SH-SY5Y (cell line): ENCODE measurements around the gene COBLL1.

Experiments used
- GATA2 ChIP-seq: IDR thresholded peaks from 2 replicates; pipeline ENCODE4 v1.6.1; 2011; ENCODE audit warnings: mild to moderate bottlenecking, low read depth, low read length
- GATA3 ChIP-seq: IDR thresholded peaks from 2 replicates; pipeline ENCODE4 v1.6.1; 2011; ENCODE audit warnings: low read depth, mild to moderate bottlenecking, low read length, moderate library complexity

Gene COBLL1

DNA sequence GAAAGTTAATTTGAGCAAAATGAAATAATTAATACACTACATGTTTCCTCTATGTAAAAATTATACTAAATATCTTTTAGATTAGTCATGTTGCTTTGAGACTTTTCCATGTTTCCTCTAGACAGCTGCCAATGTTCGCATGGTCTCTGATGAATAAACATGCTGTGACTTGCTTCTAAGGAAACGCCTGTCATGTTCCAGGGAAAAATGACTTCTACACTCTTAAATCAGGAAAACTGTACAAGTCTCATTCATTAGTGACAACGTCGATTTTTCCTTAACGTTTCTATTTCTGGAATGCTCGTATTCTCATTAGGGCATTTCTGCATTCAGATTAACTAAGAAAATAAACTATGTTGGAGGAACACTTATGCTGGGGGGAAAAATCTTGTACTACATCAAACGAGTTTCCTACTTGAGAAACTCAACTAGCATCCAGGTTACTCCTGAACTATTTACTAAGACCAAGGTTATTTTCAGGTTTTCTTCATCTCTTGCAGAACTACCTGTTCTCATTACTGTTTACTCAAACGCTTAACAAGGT lies 1.6 kb downstream of the COBLL1 start:
- no peak for TF ChIP-seq GATA2
- no peak for TF ChIP-seq GATA3

DNA sequence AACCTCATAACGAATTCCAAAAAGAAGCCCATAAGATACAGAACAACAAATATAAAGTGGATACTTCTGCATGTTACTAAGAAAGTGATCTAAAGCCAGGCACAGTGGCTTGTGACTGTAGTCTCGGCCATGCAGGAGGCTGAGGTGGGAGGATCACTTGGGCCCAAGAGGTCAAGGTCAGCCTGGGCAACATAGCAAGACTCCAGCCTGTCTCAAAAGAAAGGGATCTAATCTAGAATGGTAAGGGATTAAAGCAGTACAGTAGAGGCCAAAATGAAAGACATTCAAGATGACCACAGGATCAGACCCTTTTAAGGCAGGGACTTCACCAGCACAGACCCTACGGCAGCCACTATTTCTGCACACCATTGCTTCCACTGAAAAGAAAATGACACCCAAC lies 3.8 kb downstream of the COBLL1 start:
- TF ChIP-seq GATA3 (no peak), GATA2 (no peak)

DNA sequence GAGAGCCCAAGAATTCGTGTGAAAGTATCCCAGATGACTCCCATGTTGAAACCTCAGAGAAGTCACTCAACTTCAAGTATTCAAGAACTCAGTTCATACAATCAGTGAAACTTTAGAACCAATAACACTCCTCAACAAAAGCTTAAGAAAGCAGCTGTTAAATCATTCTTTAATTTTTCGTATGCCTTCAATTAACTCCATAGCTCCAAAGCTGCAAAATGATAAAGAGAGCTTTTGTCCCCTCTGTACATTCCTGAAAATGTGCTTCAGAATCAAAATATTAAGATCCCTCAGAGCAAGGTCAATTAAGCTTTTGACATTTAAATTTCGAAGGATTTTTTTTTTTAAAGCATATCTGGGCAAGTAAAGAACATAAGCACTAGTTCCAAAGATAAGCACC lies 4.7 kb downstream of the COBLL1 start:
- TF ChIP-seq GATA3, result no peak
- no peak for TF ChIP-seq GATA2

DNA sequence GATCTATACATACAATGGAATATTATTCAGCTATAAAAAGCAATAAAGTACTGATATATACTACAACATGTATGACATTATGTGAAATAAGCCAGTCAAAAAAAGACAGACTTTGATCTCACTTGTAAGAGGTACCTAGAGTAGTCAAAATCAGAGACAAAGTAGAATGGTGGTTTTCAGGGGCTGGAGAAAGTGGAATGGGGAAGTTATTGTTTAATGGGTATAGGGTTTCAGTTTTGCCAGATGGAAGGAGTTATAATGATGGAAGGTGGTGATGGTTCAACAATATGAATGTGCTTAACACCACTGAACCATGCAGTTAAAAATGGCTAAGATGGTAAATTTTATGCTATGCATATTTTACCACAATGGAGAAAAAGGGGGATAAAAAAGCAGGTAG lies 6.3 kb downstream of the COBLL1 start:
- TF ChIP-seq GATA2, result no peak
- TF ChIP-seq GATA3, result no peak

DNA sequence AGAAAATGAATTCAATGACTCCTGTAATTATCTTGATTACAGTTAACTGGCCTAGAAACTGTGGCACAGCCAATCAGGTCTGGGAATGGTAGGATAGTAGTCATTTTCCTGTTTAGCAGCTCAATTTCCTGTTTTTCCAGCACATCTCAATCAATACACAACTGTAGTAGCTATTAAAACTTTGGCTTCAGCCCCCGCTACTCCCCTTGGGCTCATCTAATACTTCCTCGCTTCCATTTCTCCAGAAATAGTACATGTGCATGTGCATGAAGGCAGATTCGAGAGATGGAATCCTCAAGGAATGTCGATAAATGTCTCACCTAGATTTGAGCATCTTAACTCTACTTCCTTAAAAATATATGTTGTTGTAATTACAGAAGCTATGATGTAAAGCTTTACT lies 9.7 kb downstream of the COBLL1 start:
- TF ChIP-seq GATA3 (no peak), GATA2 (no peak)

DNA sequence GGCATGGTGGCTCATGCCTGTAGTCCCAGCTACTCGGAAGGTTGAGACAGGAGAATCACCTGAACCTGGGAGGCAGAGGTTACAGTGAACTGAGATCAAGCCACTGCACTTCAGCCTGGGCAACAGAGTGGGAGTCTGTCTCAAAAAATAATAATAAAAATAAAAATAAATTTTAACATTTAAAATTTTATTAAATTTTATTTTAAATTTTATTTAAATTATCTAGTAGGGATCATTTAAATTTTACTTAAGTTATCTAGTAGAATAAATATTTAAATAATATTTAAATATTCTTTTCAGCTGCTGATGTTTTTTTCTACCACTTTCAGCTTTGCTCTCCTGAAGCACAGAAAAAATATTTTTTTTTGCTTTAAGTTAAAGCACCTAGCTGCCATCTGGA lies 10.4 kb downstream of the COBLL1 start:
- TF ChIP-seq GATA3 (no peak), GATA2 (no peak)

DNA sequence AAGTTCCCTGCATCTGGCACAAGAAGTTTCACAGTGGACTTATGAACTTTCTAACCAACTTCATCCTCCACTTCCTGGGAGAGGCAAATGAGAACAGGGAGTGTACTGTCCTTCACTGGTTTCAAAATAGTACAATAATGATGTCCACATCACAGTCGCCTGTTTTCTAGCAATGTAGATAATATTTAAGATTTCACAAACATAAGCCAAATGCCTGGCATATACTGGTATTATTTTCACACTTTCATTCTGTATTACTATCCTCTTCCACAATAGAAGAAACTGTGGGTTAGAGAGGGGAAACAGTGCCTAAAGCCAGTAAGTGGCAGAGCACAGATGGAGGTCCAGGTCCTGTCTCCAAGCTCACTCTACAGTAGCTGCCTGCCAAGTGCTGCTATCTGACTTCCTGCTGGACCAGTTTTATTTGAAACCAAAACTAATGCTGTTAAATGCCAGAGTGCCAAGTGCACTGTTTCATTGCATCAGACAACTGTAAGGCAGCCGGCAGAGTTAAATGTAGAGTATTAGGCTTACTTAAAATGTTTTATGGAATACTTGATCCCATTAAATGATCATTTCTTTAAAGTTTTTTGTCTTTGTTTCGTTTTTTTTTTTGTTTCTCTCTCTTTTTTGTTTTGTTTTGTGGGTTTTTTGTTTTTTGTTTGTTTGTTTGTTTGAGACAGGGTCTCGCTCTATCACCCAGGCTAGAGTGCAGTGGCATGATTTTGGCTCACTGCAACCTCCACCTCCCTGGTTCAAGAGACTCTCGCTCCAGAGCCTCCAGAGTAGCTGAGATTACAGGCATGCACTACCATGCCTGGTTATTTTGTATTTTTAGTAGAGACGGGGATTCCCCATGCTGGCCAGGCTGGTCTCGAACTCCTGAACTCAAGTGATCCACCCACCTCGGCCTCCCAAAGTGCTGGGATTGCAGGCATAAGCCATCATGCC lies 15.1 kb downstream of the COBLL1 start:
- TF ChIP-seq GATA3 (no peak), GATA2 (peak; percentile 38; the same call in 1 of the 2 replicates)

DNA sequence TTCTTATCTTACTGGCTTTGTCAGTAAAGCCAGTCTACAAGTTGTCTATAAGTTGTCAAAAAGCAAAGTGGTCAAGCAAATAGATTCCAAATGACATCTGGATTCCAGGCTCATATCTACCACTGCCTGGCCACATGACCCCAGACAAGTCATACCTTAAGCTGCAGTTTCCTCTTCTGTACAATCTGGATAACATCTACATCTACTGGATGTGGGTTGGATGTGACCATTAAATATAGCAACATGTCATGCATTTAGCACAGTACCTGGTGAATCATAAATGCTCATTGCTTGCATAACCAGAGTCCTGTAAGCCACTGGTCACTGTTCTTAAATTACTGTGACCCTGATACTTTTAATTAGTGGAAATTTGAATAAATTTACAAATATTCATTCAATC lies 16.8 kb downstream of the COBLL1 start:
- TF ChIP-seq GATA2 (peak; percentile 44; the same call in 1 of the 2 replicates), GATA3 (no peak)

DNA sequence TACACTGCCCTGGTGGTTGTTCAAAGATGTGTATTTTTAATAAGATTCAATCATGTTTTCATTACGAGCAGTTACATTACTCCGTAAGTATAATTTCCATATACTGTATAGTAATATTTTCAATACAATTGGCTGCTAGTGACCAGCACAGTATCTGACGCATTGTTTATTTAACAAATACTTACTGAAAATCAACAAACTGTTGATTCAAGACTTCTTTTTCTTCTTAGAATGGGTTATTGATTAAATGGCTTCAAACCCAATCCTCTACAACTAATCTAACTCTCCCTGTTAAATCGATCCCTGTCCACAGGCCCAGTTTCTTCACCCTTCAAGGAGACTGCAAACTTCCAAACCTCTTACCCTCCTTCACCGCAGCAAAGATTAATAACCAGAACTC lies 18.5 kb downstream of the COBLL1 start:
- TF ChIP-seq GATA3 (no peak), GATA2 (no peak)

DNA sequence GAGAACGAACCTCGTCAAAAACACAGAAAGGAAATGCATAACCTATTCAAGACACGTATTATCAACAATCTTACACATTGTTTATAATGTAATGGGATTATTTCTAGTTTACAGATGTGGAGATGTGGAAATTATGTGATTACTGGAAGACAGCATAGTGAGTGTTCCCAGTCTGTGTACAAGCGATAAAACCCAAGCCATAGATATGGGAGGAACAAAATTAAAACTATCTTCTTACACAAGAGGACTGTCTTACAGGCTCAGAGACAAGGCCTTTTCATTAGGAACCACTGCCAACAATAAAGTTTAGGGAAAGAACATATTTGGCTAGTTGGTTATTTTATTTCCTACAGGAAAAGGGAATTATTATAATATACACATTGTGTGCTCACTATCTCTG lies 20.3 kb downstream of the COBLL1 start:
- no peak for TF ChIP-seq GATA2
- TF ChIP-seq GATA3, result no peak

DNA sequence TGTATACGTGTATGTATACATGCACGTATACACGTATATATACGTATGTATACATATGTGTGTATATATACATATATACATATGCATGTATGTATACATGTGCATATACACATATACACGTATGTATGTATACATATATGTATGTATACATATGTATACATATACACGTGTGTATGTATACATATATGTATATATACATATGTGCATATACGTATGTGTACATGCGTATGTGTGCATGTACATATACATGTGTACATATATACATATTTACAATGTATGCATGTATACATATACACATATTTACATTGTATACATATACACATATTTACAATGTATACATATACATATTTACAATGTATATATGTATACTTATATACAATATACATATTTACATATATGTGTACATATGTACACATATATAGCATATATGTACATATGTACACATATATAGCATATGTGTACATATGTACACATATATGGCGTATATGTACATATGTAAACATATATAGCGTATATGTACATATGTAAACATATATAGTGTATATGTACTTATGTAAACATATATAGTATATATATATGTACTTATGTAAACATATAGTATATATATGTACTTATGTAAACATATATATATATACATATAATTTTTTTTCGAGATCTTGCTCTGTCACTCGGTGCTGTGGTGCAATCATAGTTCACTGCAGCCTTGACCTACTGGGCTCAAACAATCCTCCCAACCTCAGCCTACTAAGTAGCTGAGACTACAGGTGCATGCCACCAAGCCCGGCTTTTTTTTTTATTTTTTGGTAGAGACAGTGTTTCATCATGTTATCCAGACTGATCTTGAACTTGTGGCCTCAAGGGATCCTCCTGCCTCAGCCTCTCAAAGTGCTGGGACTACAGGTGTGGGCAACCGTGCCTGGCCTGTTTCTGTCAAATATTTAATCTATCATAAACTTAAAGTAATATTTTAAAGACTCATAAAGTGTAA lies 23.2 kb downstream of the COBLL1 start:
- no peak for TF ChIP-seq GATA3
- TF ChIP-seq GATA2, result no peak

DNA sequence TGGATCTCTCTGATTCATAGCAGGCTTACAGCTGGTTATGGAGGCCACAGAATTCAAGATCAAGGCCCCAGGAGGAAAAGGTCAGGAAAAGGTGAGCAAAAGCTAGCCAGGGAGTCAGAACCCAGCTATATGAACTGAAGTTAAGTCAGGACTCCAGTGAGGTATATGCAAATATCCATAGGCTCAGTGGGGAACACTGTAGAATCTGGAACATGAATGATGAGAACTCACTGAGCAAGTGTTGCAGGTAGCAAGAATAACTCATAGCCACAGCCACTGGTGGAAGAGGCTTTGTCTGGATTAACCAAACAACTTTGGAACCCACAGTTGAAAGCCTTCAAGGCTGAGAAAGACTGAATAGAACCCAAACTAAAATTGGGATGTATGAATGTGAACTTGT lies 24.7 kb downstream of the COBLL1 start:
- TF ChIP-seq GATA2, result no peak
- no peak for TF ChIP-seq GATA3

DNA sequence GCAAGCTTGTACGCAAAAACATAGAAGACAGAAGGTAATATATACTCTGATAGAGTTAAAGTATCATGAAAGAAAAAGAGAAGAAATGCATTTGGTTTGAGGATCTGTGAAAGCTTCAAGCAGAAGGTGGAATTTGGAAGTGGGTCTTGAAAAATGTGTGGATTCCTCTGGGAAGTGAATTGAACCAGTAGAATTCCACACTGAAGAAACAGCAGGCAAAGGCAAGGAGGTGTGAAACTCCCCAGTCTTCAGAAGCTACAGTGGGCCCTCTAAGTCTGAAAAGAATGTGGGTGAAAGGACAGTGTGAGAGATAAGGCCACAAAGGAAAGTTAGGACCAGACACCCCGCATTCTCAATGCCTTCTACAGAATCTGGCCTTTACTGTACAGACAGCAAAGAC lies 25.6 kb downstream of the COBLL1 start:
- TF ChIP-seq GATA2, result no peak
